ENCODE data around the gene THSD4.

DNA sequence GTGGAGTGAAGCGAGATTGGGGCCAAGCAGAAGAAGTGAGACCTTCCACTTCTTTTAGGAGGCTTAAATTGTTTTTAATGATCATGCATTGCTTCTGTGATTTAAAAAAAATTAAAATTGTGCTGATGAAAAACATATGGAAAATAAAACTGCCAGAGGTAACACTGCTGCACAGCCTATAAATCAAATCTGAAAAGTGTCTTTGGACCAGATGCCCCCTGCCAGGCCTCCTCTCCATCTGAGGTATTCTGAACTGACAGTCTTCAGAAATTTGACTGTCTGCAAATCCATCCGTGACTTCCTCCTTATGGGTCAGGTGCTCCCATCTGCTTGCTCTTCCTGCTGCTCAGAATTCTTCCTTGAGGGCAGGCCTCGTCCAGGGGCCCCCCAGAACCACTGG, 586.5 kb downstream of the THSD4 start:
- TF ChIP-seq, protein P1, sequence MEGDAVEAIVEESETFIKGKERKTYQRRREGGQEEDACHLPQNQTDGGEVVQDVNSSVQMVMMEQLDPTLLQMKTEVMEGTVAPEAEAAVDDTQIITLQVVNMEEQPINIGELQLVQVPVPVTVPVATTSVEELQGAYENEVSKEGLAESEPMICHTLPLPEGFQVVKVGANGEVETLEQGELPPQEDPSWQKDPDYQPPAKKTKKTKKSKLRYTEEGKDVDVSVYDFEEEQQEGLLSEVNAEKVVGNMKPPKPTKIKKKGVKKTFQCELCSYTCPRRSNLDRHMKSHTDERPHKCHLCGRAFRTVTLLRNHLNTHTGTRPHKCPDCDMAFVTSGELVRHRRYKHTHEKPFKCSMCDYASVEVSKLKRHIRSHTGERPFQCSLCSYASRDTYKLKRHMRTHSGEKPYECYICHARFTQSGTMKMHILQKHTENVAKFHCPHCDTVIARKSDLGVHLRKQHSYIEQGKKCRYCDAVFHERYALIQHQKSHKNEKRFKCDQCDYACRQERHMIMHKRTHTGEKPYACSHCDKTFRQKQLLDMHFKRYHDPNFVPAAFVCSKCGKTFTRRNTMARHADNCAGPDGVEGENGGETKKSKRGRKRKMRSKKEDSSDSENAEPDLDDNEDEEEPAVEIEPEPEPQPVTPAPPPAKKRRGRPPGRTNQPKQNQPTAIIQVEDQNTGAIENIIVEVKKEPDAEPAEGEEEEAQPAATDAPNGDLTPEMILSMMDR (IDR thresholded peaks at IDR 0.05): no peak
- TF ChIP-seq POLR2A (IDR thresholded peaks at IDR 0.05): no peak
